GM18868 (cell line): ENCODE measurements around the gene REPS1.
"Not testable (repeated sequence)": the region's sequence is repeated elsewhere in the genome, so short reads cannot be mapped to it uniquely, and the experiment has no call there.

Experiments
- ATAC-seq: cut with Tn5 transposase; IDR thresholded peaks from one replicate; pipeline ENCODE4 v1.9.1; 2021; ENCODE audit warnings: mild to moderate bottlenecking, moderate library complexity; ENCODE audit not compliant: unreplicated experiment

Gene REPS1

DNA sequence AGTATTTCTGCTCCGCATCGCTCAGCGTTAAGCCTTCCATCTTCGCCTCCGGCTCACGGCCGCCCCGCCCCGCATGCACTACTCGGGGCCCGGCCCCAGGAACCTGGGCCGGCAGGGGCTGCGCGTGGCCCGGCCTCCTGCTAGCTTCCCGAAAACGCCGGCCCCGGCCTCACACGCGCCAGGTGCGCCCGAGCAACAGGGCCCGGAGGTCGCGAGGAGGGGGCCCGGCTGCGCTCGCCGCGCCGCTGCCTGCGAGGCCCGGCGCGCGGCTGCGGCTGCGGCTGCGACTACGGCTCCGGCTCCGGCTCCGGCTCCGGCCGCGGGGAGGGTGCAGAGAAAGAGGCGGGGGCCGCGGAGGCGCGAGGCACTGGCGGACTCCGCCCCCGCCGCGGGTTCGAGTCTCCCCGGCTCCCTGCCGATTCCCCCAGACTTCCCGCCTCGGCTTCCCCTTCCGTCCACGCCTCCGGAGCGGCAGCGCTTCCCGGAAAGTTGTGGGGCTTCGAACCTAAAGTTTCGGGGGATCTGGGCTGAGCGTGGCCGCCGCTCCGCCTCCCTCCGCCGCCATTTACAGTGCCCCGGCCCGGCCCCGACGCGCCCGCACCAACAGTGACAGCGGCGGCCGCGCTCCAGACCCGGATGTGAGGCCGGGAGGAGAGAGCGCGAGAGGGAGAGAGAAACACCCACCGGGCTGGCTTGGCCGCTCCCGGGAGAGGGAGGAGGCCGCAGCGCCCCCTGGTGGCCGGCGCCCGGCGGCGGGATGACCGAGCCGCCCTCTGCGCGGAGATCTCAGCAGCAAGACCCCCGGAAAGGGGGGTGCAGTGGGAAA is at the start of gene REPS1:
REPS1 (minus strand) TSS at position 611 of the 826 bp plus-strand sequence; CDS start at position 40, 571 bp downstream.
- ATAC-seq, result peak; percentile 91

GRCh38 chr6:139037490-139037889 is 49.4 kb upstream of the REPS1 start:
- no peak for ATAC-seq

DNA sequence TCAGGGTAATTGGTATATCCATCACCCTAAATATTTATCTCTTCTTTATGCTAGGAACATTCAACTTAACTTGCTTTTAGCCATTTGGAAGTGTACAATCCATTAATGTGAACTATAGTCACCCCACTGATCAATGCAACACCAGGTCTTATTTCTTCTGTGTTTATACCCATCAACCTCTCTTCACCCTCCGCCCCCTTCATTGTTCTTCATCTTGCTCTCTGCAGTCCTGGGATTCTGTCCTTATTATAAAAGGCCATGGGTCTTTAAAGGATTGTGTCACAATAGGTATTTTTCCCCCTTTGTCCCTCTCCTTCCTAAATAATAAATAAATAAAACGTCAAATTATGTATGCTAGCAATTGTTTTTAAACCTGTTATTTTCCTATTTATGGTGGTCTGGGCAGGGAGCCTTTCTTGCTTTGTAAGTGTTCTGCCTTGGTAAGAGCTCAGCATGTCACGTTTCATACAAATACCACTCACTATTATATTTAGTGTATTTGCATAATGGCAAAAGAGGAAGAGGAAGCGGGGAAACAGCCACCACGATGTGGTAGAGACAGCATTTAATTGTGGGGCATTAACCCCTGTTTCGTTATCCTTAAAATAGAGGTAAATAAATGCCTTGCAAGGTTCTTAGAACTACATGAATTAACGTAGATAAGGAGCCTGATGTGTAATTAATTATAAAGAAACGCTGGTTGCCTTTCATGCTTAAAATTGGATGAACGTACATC is 42.3 kb upstream of the REPS1 start:
- ATAC-seq, result peak; percentile 53

GRCh38 chr6:139029470-139030227 is 41.6 kb upstream of the REPS1 start:
- peak; percentile 8 for ATAC-seq

GRCh38 chr6:139028658-139029469 is 40.8 kb upstream of the REPS1 start, which contains the start of gene ABRACL:
Gene ABRACL, plus strand, starts transcription at chr6:139028745. Its CDS starts 5,416 bp downstream, at chr6:139034161.
- ATAC-seq, result peak; percentile 65

- peak; percentile 4 for ATAC-seq
Measured at GRCh38 chr6:139028215-139028657, 40.2 kb upstream of the REPS1 start.

DNA sequence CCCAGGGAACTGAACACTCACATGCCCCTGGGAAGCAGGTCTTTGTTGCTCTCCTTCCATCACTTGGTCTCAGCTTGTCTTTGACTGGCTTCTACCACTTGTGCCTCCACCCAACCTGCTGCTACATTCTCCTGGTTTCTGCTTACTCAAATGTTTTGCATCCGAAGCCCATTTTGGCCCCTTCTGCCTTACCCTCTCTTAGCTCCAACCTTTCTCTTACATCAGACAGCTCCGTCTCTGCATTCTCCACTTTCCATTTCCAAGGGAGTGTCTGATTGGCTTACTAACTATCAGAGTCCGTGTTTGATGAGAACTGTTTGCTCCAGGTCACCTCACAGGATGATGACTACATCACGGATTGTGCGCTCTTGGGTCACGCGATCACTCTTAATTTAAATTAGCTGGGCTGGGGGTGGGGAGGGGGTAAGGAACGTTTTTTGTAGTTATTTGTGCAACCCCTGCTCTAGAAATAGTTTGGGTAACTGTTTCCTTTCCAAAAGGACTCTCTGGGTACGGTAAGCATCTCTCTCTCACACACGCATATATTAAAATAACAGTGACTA is 39.6 kb upstream of the REPS1 start:
- peak; percentile 38 for ATAC-seq

GRCh38 chr6:139025416-139025815 is 37.4 kb upstream of the REPS1 start:
- ATAC-seq, result not testable (repeated sequence)

GRCh38 chr6:139020689-139021088 is 32.6 kb upstream of the REPS1 start:
- ATAC-seq, result no peak

- no peak for ATAC-seq
Measured at GRCh38 chr6:139019722-139020121, 31.7 kb upstream of the REPS1 start.

DNA sequence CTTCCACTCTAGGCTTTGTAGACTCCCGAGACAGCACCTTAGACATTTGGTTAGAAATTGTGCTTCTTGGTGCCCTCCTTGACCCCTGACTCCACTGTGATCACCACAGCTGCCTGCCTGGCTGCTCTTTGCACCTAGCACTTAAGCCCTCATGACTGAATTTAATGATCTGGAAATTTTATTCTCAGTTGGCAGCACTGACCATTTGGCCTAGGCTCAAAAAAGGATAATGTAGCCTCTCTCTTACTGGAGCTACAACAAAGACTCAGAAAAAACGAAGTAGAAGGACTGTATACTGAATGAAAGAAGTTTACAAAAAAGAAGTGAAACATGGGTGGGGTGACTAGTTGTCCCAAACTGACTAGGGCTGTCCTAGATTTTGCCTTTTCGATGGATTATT is 29.2 kb upstream of the REPS1 start:
- no peak for ATAC-seq

- peak; percentile 100 for ATAC-seq
Measured at GRCh38 chr6:139016337-139017213, 28.5 kb upstream of the REPS1 start.

GRCh38 chr6:139014945-139015344 is 26.9 kb upstream of the REPS1 start:
- no peak for ATAC-seq

GRCh38 chr6:139013185-139013800 is 25.2 kb upstream of the REPS1 start:
- ATAC-seq, result no peak

DNA sequence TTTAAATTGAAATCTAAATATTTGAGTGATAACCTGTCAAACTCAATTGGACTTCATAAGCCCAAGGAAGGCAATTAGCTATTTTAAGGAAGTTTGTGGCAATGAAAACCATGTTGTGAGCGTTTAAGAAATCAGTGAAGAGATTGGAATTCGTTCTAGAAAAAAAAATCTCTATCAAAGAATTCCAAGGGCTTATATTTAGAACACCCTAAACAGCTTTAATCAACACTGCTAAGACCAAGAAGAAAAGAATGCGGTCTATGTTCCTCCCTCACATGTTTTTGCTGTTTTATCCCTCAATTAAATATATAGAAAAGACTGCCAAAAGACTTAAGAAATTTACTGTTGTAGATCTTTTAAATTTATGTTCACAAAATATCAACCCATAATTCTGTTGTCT is 23.9 kb upstream of the REPS1 start:
- ATAC-seq, result no peak

DNA sequence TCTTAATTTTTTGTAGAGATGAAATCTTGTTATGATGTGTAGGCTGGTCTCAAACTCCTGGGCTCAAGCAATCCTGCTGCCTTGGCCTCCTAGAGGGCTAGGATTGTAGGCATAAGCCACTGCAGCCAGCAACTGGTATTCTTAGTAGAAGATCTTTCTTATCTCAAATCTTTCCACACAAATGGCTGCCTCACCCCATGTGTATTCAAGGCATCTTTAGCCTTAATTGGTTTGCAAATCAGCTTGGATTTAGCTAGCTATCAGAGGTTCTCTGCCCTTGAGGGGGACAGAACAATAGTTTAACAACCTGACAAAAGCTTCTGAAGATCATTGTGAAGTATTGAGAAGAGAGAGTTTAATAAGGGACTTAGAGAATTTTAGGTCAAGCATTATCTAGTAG is 22.6 kb upstream of the REPS1 start:
- ATAC-seq, result no peak

DNA sequence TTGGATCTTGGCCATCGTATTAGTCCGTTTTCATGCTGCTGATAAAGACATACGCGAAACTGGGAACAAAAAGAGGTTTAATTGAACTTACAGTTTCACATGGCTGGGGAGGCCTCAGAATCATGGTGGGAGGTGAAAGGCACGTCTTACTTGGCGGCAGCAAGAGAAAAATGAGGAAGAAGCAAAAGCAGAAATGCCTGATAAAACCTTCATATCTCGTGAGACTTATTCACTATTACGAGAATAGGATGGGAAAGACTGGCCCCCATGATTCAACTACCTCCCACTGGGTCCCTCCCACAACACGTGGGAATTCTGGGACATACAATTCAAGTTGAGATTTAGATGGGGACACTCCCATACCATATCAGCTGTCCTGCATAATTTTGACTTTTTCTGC is 20.1 kb upstream of the REPS1 start:
- ATAC-seq, result no peak

DNA sequence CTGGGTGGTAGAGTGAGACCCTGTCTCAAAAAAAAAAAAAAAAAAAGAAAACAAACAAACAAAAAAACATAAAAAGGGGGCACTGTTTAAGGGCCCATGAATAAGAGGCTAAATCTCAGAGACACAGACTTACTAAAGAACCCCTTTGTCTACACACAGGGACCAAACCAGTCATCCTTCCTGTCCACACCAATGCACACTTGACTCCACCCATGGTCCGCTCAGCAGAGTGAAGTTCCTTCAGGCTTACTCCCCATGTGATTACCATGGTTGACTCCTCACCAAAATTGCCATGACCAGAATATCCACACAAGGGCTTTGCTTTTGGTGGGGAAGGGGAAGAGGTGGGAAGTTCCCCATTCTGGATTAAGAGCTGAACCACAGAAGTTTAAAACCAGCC is 19.4 kb upstream of the REPS1 start:
- ATAC-seq, result no peak

DNA sequence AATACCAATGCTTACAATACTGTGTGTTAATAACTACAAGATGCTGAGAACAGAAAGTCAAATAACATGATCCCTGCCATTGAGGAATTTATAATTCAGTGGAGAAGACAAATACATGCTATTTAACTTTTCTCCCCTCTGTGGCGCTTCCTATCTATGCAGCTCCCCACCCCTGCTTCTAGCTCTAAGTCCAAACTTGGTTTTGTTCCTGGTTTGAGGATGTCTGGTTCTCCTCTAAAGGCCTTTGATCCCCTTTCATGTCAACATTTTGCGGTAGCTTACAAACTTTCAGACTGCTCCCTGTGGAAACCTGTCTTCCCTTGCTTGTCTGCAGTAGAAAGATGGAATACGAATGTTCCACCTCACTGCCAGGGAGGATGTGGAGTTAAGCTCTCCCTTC is 18.4 kb upstream of the REPS1 start:
- ATAC-seq, result no peak
